ENCODE data around the gene DYNC1I2.

DYNC1I2 gene

DNA sequence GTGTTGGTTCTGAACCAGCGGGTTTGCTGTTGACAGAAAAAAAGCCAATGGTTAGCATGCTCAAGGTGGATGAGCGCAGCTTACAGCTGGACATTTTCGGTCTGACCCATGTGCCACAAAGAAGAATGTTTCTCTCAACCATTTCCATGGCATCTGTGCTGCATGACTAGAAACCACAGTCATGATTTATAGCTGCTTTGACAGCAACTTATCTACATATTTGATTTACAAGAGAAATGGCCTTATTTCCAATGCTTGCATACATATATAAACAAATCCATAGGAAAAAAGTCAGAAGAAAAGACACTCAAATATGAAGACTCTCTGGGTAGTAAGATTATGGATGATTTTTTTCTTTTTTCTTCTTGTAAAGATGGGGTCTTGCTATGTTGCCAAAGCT is 98.2 kb downstream of the DYNC1I2 start:
- DNase-seq = no peak

DNA sequence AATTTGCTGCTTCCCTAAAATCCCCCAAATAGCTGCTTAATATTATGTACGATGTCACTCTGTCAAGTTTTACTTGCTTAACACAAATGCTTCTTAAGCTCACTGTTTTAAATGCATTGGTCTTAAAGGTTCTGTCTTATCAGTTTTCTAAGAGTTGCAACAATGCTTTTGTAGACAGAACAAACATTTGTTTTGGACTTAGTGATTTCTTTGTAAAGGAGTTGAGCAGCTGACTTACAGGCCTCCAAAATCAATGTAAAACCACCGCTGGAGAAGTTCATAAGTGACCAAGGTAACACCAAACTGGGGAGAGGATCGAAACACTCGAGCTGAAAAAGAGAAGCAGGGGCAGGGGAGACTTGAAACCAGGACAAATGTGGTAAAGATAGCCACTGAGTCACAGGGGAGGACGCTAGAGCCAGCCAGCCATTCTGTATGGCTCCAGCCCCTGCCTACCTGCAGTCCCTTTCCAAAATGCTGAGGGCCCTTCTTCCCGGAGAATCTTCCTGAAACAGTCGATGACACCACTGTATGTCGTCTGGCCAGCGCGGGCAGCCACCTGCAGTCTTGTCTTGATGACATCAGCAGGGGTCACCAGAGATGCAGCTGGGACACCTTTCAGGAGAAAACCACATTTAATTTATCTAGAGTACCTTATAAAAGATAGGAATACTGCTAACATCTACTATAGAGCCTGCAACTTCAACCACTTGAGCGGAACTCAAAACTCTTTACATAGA is 100.2 kb downstream of the DYNC1I2 start:
- no peak for DNase-seq

DNA sequence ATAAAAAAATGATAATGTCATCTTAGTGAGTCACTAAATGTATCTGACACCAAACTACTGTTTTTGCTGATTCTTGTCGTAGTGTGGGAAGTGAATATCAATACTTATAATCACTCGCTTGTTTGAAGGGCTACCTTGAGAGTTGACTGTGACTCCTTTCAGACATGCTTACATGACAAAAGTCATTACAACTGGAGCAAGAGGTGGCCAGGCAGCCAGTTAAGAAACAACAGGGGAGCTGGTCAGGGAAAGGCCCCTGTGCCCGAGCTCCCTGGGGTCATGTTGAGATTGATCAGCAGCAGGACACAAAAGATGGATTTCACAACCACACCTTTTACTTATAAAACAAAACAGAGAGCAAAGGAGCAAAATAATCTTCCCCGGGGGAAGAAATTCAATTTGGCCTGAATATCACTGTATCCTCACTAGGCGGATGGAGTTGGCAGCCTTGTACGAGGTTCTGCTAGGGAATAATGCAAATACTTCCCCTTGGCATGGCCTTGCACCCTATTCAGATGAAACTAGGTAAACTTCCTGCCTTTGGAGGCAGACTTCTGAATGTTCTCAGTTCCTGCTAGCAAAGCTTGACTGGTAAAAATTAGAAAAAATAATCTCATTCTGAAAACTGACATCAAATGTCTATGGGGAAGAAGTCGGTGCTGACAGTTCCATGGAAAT is 101.2 kb downstream of the DYNC1I2 start:
- no peak for DNase-seq

GRCh38 chr2:171789956-171790355 is 102.7 kb downstream of the DYNC1I2 start:
- no peak for DNase-seq

DNA sequence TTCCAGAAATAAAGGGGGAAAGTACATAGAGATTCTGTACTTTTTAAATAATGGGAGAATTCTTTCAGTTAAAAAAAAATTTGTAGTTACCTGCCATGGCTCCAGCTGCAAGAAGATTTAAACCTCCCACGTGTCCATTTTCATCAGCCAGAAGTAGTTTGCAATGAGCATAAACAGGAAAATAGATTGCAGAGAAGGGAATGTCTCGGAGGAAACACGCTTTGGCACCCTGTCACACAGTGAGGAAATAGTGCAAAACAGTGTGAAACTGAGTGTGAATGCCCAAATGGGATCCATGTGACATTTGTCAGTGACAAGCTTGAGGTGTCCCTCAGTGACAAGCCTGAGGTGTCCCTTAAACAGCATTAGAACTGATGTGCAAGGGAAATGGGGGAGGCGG is 104.1 kb downstream of the DYNC1I2 start:
- no peak for DNase-seq

GRCh38 chr2:171792157-171792556 is 104.9 kb downstream of the DYNC1I2 start:
- DNase-seq = no peak

GRCh38 chr2:171792886-171793580 is 105.8 kb downstream of the DYNC1I2 start:
- no peak for DNase-seq

GRCh38 chr2:171793691-171794678 is 106.7 kb downstream of the DYNC1I2 start:
- no peak for DNase-seq

GRCh38 chr2:171794918-171795317 is 107.6 kb downstream of the DYNC1I2 start:
- no peak for DNase-seq

Data from activated gamma-delta T cell treated with Interleukin-2 at 50 U/mL for 16 hours (primary cell).